Thyroid gland (tissue), 4 donors: ENCODE data around the gene MYMX. TPM values are rescaled to one million over a fixed set of nuclear protein-coding genes. Genes with fewer than 3 reads are reported as not detected.

Source experiments
- DNase-seq, 2 donors: peaks; one replicate each; pipeline ENCODE4 v3.0.0-alpha.2; 2019
- H3K27ac ChIP-seq, 3 donors: fragments of 200-600 bp; sonication (generic); 1 replicate in 2 of 3; 2 replicates in 1 of 3; pipeline ENCODE4 v1.5.1; 2016 to 2019; ENCODE audit warnings: mild to moderate bottlenecking in 1 of 3, moderate library complexity in 1 of 3
- H3K27me3 ChIP-seq: fragments of 200-600 bp; sonication (generic); one replicate; pipeline ENCODE4 v1.5.1; 2019
- H3K36me3 ChIP-seq, 2 donors: fragments of 200-600 bp; sonication (generic); one replicate each; pipeline ENCODE4 v1.5.1; 2016 to 2019
- H3K4me1 ChIP-seq, 2 donors: fragments of 200-600 bp; sonication (generic); one replicate each; pipeline ENCODE4 v1.5.1; 2017 to 2019
- H3K4me3 ChIP-seq, 3 donors: fragments of 200-600 bp; sonication (generic); replicated peaks in 1 of 3; 1 replicate in 2 of 3; 2 replicates in 1 of 3; pipeline ENCODE4 v1.5.1; 2016; ENCODE audit warnings: mild to moderate bottlenecking in 1 of 3
- H3K9me3 ChIP-seq: fragments of 200-600 bp; sonication (generic); one replicate; pipeline ENCODE4 v1.5.1; 2017
- POLR2A ChIP-seq, 2 donors: fragments of 450-650 bp; IDR thresholded peaks; one replicate each; pipeline ENCODE4 v1.6.1; 2017; ENCODE audit warnings: antibody characterized with exemption in 2 of 2, mild to moderate bottlenecking in 2 of 2, moderate library complexity in 1 of 2
- WGBS, 2 donors: methylation state at CpG; one replicate each; pipeline ENCODE4 v1.1.5; 2017; 5-methylcytosine and 5-hydroxymethylcytosine counted together
- intact Hi-C: fragments of 100-400 bp; cut with DNase I; formaldehyde crosslinking; loops from one replicate; pipeline ENCODE4 v1.15.1; 2023
- total RNA-seq, 4 donors: library from RNA; depleted of rRNA; stranded (reverse); fragments of >200 nt; gene quantifications; one replicate each; pipeline ENCODE4 v1.2.3, GENCODE V29; 2016
- TF ChIP-seq, protein P1 (sequence below), 6 experiments: fragments of 200-600 bp in 3 of 6; fragments of 450-650 bp in 3 of 6; sonication (generic) in 3 of 6; IDR thresholded peaks; one replicate each; pipeline ENCODE4 v1.5.1; 2016 to 2019; ENCODE audit warnings: antibody characterized with exemption in 6 of 6, mild to moderate bottlenecking in 2 of 6, inconsistent platforms in 1 of 6, moderate library complexity in 1 of 6

Gene MYMX
- total RNA-seq, 4 donors from 2014 or later, result not detected

DNA sequence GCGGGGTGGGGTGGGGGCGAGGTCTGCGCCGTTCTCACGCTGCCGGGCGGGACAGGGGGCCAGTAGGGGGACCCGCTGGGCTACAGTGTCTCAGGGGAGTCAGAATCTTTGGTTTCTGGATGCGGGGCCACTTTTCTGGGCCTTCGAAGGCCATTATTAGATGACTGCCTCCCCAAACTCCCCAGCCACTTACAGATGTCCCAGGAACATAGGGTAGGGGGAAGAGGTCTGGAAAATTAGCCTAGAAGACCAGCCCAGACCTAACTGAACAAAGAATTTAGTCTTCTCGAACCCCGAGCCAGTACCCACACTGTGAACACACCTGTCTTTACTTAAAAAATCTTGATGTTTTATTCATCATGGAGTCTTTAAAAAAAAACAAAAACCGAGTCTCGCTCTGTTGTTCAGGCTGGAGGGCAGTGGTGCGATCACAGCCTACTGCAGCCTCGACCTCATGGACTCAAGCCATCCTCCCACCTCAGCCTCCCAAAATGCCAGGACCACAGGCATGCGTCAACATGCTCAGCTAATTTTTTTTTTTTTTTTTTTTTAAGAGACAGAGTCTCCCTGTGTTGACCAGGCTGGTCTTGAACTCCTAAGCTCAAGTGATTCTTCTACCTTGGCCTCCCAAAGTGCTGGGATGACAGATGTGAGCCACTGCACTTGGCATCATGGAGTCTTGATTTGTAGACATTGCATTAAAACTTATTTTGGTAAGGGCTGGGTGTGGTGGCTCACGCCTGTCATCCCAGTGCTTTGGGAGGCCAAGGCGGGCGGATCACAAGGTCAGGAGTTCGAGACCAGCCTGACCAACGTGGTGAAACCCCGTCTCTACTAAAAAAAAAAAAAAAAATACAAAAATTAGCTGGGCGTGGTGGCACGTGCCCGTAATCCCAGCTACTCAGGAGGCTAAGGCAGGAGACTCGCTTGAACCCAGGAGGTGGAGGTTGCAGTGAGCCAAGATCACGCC is 3.4 kb downstream of the MYMX start:
- Histone ChIP-seq H3K4me3 (peak overlapping the region in 2 of 3 donors; percentile 34 to 69), H3K36me3 (no peaks in the 10 kb centered on the region), H3K9me3 (no peaks in the 10 kb centered on the region), H3K27me3 (no peaks in the 10 kb centered on the region), H3K27ac (peak overlapping the region; percentile 93 to 95 (median 95)), H3K4me1 (peaks cover 39 to 66% of the 10 kb centered on the region in 2 donors)
- intact Hi-C loops, result no loop called here
- no peak for DNase-seq
- 57 to 82% methylated on average over 20 to 28 of the region's 28 CpGs for WGBS, 2 donors
- TF ChIP-seq POLR2A (IDR thresholded peaks at IDR 0.05), result no peak
- TF ChIP-seq, protein P1, sequence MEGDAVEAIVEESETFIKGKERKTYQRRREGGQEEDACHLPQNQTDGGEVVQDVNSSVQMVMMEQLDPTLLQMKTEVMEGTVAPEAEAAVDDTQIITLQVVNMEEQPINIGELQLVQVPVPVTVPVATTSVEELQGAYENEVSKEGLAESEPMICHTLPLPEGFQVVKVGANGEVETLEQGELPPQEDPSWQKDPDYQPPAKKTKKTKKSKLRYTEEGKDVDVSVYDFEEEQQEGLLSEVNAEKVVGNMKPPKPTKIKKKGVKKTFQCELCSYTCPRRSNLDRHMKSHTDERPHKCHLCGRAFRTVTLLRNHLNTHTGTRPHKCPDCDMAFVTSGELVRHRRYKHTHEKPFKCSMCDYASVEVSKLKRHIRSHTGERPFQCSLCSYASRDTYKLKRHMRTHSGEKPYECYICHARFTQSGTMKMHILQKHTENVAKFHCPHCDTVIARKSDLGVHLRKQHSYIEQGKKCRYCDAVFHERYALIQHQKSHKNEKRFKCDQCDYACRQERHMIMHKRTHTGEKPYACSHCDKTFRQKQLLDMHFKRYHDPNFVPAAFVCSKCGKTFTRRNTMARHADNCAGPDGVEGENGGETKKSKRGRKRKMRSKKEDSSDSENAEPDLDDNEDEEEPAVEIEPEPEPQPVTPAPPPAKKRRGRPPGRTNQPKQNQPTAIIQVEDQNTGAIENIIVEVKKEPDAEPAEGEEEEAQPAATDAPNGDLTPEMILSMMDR (IDR thresholded peaks at IDR 0.05), result no peak

GRCh38 chr6:44220913-44221290 is 4.2 kb downstream of the MYMX start:
- no peak for DNase-seq
- intact Hi-C loops, result no loop called here
- H3K27ac ChIP-seq, result peak overlapping the region; percentile 93 to 95 (median 95)
- H3K4me1 ChIP-seq, result peaks cover 39 to 73% of the 10 kb centered on the region in 2 donors
- WGBS, 2 donors, result 83 to 85% methylated on average over 4 of the region's 4 CpGs
- H3K9me3 ChIP-seq, result no peaks in the 10 kb centered on the region
- H3K4me3 ChIP-seq, result no peak overlapping the region
- H3K27me3 ChIP-seq, result no peaks in the 10 kb centered on the region
- no peaks in the 10 kb centered on the region for H3K36me3 ChIP-seq
- TF ChIP-seq POLR2A (IDR thresholded peaks at IDR 0.05), result no peak

DNA sequence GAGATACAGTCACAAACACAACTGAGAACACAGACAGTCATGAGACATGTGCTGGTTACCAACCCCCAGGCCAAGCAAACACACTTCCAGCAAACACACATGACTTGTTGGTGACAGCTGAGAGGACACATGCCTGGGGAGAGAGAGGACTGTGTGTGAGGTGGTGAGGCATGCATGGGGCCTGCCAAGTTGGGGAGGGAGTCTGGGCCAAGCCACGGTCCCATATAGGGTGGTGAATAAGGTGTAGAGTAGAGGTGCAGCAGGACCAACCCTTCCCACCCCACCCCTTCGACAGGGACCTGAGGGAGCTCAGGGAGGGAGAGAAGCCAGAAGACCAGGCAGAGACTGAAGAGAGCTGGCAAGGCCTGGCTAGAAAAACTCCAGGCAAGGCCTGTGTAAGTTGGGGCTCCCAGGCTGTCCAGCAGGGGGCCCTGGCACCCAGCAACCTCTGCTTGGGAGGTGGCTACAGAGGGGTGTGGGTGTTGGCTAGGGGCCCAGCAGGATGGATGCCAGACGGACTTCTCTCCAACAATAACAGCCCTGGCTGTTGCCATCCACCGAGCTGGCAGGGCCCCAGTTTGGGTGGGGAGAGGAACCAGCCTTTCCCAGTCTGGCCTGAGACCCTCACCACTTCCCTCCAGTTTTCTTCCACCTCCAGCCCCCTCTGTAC is 4.7 kb downstream of the MYMX start:
- peak in 1 of 2 donors; percentile 31 for TF ChIP-seq POLR2A (IDR thresholded peaks at IDR 0.05)
- TF ChIP-seq, protein P1 (IDR thresholded peaks at IDR 0.05), result peak; percentile 67 to 97 (median 90)
- H3K4me1 ChIP-seq, result peaks cover 44 to 78% of the 10 kb centered on the region in 2 donors
- intact Hi-C loops, result no loop called here
- 3 to 4% methylated on average over 2 to 4 of the region's 4 CpGs for WGBS, 2 donors
- no peaks in the 10 kb centered on the region for H3K9me3 ChIP-seq
- H3K27ac ChIP-seq, result peak overlapping the region; percentile 93 to 95 (median 95)
- DNase-seq, result peak; percentile 98 to 99
- peak overlapping the region in 1 of 3 donors; percentile 45 for H3K4me3 ChIP-seq
- no peaks in the 10 kb centered on the region for H3K27me3 ChIP-seq
- no peaks in the 10 kb centered on the region for H3K36me3 ChIP-seq

- Histone ChIP-seq H3K27ac (peak overlapping the region; percentile 93 to 95 (median 95)), H3K36me3 (no peaks in the 10 kb centered on the region), H3K4me3 (peak overlapping the region in 1 of 3 donors; percentile 45), H3K27me3 (no peaks in the 10 kb centered on the region), H3K9me3 (no peaks in the 10 kb centered on the region), H3K4me1 (peaks cover 45 to 79% of the 10 kb centered on the region in 2 donors)
- WGBS, 2 donors, result 82 to 96% methylated on average over 2 of the region's 2 CpGs
- TF ChIP-seq, protein P1 (IDR thresholded peaks at IDR 0.05), result no peak
- no peak for TF ChIP-seq POLR2A (IDR thresholded peaks at IDR 0.05)
- intact Hi-C loops, result no loop called here
- no peak for DNase-seq
Observed at GRCh38 chr6:44221961-44222335, 5.2 kb downstream of the MYMX start.

DNA sequence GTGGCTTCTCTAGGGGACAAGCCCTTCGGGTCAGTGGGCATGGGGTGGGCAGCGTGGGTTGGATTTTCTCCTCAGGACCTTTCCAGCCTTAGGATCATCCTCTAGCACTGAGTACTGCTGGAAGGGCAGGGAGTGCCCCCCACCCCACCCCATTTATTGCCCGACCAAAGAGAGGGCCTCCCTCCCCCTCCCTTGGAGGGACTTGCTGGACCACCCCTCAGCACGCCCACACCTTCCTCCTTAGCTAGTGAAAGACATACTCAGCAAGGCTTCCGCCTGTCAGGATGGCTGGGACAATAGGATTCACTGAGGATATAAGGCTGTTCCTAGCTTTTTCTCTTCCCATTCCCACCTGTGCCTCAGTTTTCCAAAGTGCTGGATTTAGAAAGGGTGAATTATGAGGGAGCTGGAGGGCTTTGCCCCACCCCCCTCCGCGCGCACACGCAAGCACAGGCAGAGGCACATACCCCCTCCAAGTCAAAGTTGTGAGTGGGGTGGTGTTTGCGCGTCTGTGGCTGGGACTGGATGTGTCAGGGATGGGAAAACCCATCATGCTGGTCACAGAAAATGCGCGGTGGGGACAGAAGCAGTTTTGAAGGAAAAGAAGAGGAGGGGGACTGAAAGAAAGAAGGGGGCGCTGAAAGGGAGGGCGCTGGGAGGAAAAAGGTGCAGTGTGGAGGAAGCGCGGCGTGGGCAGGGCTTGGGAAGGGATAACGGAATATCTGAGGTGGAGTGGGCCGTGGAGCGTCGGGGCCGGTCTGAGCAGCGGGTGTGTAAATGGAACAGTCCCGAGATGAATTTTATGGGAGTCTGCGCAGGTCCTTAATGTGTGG is 6.0 kb downstream of the MYMX start:
- H3K4me3 ChIP-seq, result peak overlapping the region in 2 of 3 donors; percentile 36 to 45
- H3K36me3 ChIP-seq, result no peaks in the 10 kb centered on the region
- DNase-seq, result peak; percentile 20 to 29
- no peaks in the 10 kb centered on the region for H3K27me3 ChIP-seq
- peak overlapping the region; percentile 93 to 95 (median 95) for H3K27ac ChIP-seq
- H3K9me3 ChIP-seq, result no peaks in the 10 kb centered on the region
- WGBS, 2 donors, result 31 to 32% methylated on average over 26 of the region's 26 CpGs
- intact Hi-C loops, result no loop called here
- TF ChIP-seq, protein P1 (IDR thresholded peaks at IDR 0.05), result no peak
- TF ChIP-seq POLR2A (IDR thresholded peaks at IDR 0.05), result no peak
- peaks cover 45 to 77% of the 10 kb centered on the region in 2 donors for H3K4me1 ChIP-seq
